Trophoblast cell (in vitro differentiated cells and primary cell): ENCODE results near the gene TMEM245.
A peak's percentile ranks its signal among the peaks of the same experiment; 100 is the strongest.

Experiments used
- DNase-seq, 2 donors: peaks; one replicate each; pipeline ENCODE4 v3.0.0-alpha.2; 2016
- H2AFZ ChIP-seq: 2 replicates; pipeline ENCODE4 v1.6.1; 2013; ENCODE audit warnings: low read length, moderate library complexity, mild to moderate bottlenecking; ENCODE audit not compliant: insufficient read depth, poor library complexity
- H2AK5ac ChIP-seq: 2 replicates; pipeline ENCODE4 v1.6.1; 2013; ENCODE audit warnings: mild to moderate bottlenecking, low read length
- H2BK120ac ChIP-seq: 2 replicates; pipeline ENCODE4 v1.6.1; 2013; ENCODE audit warnings: low read length, mild to moderate bottlenecking, moderate library complexity; ENCODE audit not compliant: insufficient read depth, poor library complexity
- H2BK12ac ChIP-seq: 2 replicates; pipeline ENCODE4 v1.6.1; 2013; ENCODE audit warnings: mild to moderate bottlenecking, low read length, moderate library complexity
- H2BK5ac ChIP-seq: 2 replicates; pipeline ENCODE4 v1.6.1; 2013; ENCODE audit warnings: low read length, low read depth, moderate library complexity, mild to moderate bottlenecking; ENCODE audit not compliant: poor library complexity
- H3K14ac ChIP-seq: 2 replicates; pipeline ENCODE4 v1.6.1; 2013; ENCODE audit warnings: mild to moderate bottlenecking, low read length
- H3K18ac ChIP-seq: 2 replicates; pipeline ENCODE4 v1.6.1; 2013; ENCODE audit warnings: mild to moderate bottlenecking, low read length
- H3K23ac ChIP-seq: 2 replicates; pipeline ENCODE4 v1.6.1; 2013; ENCODE audit warnings: low read length
- H3K27ac ChIP-seq: 2 replicates; pipeline ENCODE4 v1.5.1; 2013; ENCODE audit warnings: low read depth, mild to moderate bottlenecking, inconsistent platforms, low read length, moderate library complexity
- H3K27me3 ChIP-seq: 2 replicates; pipeline ENCODE4 v1.6.1; 2013; ENCODE audit warnings: inconsistent platforms, mild to moderate bottlenecking, low read length, moderate library complexity; ENCODE audit not compliant: insufficient read depth
- H3K36me3 ChIP-seq, 2 experiments: 1 replicate in 1 of 2; 2 replicates in 1 of 2; pipeline ENCODE4 v1.6.1; 2013; ENCODE audit warnings: low read length in 2 of 2, mild to moderate bottlenecking in 2 of 2, moderate library complexity in 1 of 2; ENCODE audit not compliant: insufficient read depth in 2 of 2, control insufficient read depth in 1 of 2
- H3K4ac ChIP-seq: 2 replicates; pipeline ENCODE4 v1.6.1; 2013; ENCODE audit warnings: low read depth, mild to moderate bottlenecking, low read length, moderate library complexity
- H3K4me1 ChIP-seq, 2 experiments: 1 replicate in 1 of 2; 2 replicates in 1 of 2; pipeline ENCODE4 v1.6.1; 2013; ENCODE audit warnings: low read length in 2 of 2, mild to moderate bottlenecking in 2 of 2, moderate library complexity in 1 of 2; ENCODE audit not compliant: insufficient read depth in 2 of 2, control insufficient read depth in 1 of 2
- H3K4me2 ChIP-seq: 2 replicates; pipeline ENCODE4 v1.6.1; 2013; ENCODE audit warnings: inconsistent platforms, mild to moderate bottlenecking, low read length, moderate library complexity
- H3K4me3 ChIP-seq: 2 replicates; pipeline ENCODE4 v1.5.1; 2013; ENCODE audit warnings: mild to moderate bottlenecking, low read depth, low read length, inconsistent platforms
- H3K79me1 ChIP-seq: one replicate; pipeline ENCODE4 v1.6.1; 2013; ENCODE audit warnings: low read length
- H3K79me2 ChIP-seq: 2 replicates; pipeline ENCODE4 v1.6.1; 2013; ENCODE audit warnings: low read length, mild to moderate bottlenecking; ENCODE audit not compliant: control insufficient read depth, insufficient read depth, poor library complexity
- H3K9ac ChIP-seq: 2 replicates; pipeline ENCODE4 v1.6.1; 2013; ENCODE audit warnings: mild to moderate bottlenecking, low read length
- H3K9me3 ChIP-seq: 2 replicates; pipeline ENCODE4 v1.6.1; 2013; ENCODE audit warnings: low read depth, mild to moderate bottlenecking, control low read depth, inconsistent platforms, low read length; ENCODE audit not compliant: insufficient read depth
- H4K12ac ChIP-seq: 2 replicates; pipeline ENCODE4 v1.6.1; 2013; ENCODE audit warnings: low read depth, mild to moderate bottlenecking, low read length, moderate library complexity
- H4K8ac ChIP-seq: 2 replicates; pipeline ENCODE4 v1.6.1; 2013; ENCODE audit warnings: low read depth, mild to moderate bottlenecking, low read length, moderate library complexity
- H4K91ac ChIP-seq: one replicate; pipeline ENCODE4 v1.6.1; 2013; ENCODE audit warnings: low read depth, mild to moderate bottlenecking, low read length, moderate library complexity
- WGBS: extraction: QIAGEN DNeasy Blood & Tissue Kit; methylation state at CpG from one replicate; pipeline ENCODE4 v1.1.7; 2013; ENCODE audit warnings: missing lambda C conversion rate; ENCODE audit not compliant: insufficient read length, insufficient coverage; ENCODE audit errors: extremely low coverage; 5-methylcytosine and 5-hydroxymethylcytosine counted together

The TMEM245 gene

DNA sequence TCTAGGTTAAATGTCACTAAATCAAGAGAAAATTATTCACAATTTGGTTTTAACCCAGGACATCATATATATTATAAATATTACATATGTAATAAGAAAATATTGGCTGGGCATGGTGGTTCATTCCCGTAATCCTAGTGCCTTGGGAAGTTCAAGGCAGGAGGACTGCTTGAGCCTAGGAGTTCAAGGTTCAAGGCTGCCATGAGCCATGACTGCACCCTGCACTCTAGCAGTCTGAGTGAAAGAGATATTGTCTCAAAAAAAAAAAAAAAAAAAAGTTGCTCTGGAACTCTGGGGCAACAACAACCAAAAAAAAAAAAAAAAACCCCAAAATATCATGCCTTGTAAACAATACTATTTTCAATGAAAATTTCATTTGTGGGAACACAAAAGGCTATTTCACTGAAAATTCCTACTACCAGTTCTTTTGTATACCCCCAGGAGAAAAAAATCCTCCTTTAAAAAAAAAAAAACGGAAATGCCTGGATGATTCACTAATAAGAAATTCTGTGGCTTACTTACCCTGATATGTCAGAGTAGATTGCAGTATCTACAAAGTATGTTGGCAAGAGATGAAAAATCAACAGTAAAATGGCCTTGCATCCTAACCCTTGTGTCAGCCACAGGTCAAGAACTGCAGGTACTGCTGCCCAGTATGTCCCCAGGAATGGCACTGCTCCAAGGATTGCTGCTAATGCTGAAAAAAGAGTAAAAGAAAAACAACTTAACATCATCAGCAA lies 83.9 kb downstream of the TMEM245 start:
- H3K4me2 ChIP-seq, result no peak overlapping the region
- H3K27me3 ChIP-seq, result no peaks in the 10 kb centered on the region
- peaks cover 9 to 11% of the 10 kb centered on the region in 2 experiments for H3K36me3 ChIP-seq
- no peak overlapping the region for H2BK120ac ChIP-seq
- no peak overlapping the region for H3K18ac ChIP-seq
- H2BK12ac ChIP-seq, result no peak overlapping the region
- H3K79me1 ChIP-seq, result no peaks in the 10 kb centered on the region
- H3K79me2 ChIP-seq, result no peaks in the 10 kb centered on the region
- no peak overlapping the region for H4K91ac ChIP-seq
- H3K9ac ChIP-seq, result no peak overlapping the region
- no peak overlapping the region for H2BK5ac ChIP-seq
- H3K4ac ChIP-seq, result no peak overlapping the region
- H2AK5ac ChIP-seq, result no peak overlapping the region
- H4K8ac ChIP-seq, result no peak overlapping the region
- no peaks in the 10 kb centered on the region for H3K9me3 ChIP-seq
- no peak overlapping the region for H2AFZ ChIP-seq
- H3K27ac ChIP-seq, result no peak overlapping the region
- no CpG with 5 or more reads among the region's 2 CpGs for WGBS
- peak; percentile 48 to 82 for DNase-seq
- no peak overlapping the region for H3K14ac ChIP-seq
- H3K4me3 ChIP-seq, result no peak overlapping the region
- no peaks in the 10 kb centered on the region for H3K4me1 ChIP-seq
- no peak overlapping the region for H4K12ac ChIP-seq
- no peak overlapping the region for H3K23ac ChIP-seq

DNA sequence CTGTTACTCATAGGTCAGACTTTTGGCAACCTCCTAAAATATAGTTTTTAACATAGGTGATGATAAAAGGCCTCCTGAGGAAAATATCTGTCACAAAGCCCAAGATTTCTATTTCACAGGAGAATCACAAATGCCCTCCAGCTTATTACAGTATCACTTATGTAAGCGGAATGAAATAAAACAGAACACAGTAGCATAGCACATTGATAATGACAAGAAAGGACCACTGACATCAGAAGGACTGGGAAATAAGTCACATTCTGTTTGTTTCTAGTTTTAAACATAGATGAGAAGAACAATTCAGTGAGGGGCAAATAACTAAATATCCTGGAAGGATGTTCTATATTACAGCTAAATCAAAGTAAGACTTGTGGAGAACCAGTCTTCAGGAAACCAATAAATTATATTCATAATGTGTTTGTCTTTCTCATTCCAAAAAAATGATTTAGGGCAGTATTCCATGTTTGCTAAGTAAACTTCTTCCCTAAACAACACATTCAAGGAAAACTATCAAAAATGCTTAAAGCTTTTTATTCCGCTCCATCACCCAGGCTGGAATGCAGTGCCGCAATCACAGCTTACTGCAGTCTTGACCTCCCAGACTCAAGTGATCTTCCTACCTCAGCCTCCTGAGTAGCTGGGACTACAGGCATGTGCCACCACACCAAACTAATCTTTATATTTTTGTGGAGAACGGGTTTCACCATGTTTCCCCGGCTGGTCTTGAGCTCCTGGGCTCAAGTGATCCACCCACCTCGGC lies 85.6 kb downstream of the TMEM245 start:
- Histone ChIP-seq H2BK5ac (no peak overlapping the region), H3K9me3 (no peaks in the 10 kb centered on the region), H2AK5ac (no peak overlapping the region), H3K9ac (no peak overlapping the region), H3K4me1 (no peaks in the 10 kb centered on the region), H2BK120ac (no peak overlapping the region), H3K4me3 (no peak overlapping the region), H3K36me3 (peaks cover 9 to 10% of the 10 kb centered on the region in 2 experiments), H2BK12ac (no peak overlapping the region), H3K27ac (no peak overlapping the region), H3K14ac (no peak overlapping the region), H4K91ac (no peak overlapping the region), H4K12ac (no peak overlapping the region), H3K4ac (no peak overlapping the region), H3K79me1 (no peaks in the 10 kb centered on the region), H2AFZ (no peak overlapping the region), H4K8ac (no peak overlapping the region), H3K23ac (no peak overlapping the region), H3K18ac (no peak overlapping the region), H3K4me2 (no peak overlapping the region), H3K79me2 (no peaks in the 10 kb centered on the region), H3K27me3 (no peaks in the 10 kb centered on the region)
- no CpG with 5 or more reads among the region's 6 CpGs for WGBS
- no peak for DNase-seq

DNA sequence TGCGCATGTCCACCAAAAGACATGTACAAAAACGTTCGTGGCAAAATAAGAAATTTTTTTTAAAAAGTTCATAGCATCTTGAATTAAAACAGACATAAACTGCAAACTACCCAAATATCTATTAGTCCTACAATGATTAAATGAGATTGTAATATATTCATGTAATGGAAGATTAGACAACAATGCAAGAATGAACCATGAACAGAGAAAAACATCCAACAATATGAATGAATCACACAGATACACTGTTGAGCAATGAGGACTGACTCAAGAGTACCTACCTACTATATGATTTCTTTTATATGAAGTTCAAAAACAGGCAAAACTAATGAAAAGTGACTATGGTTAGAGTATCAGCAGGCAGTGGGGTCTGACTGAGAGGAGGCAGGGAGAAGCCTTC lies 88.5 kb downstream of the TMEM245 start:
- H3K18ac ChIP-seq, result no peak overlapping the region
- H3K9ac ChIP-seq, result no peak overlapping the region
- DNase-seq, result no peak
- no peaks in the 10 kb centered on the region for H3K4me1 ChIP-seq
- no peak overlapping the region for H3K4me3 ChIP-seq
- no peak overlapping the region for H2BK12ac ChIP-seq
- H3K36me3 ChIP-seq, result peaks cover 9% of the 10 kb centered on the region in 2 experiments
- H3K23ac ChIP-seq, result no peak overlapping the region
- H3K79me1 ChIP-seq, result no peaks in the 10 kb centered on the region
- H4K8ac ChIP-seq, result no peak overlapping the region
- no peak overlapping the region for H3K4ac ChIP-seq
- H4K91ac ChIP-seq, result no peak overlapping the region
- H4K12ac ChIP-seq, result no peak overlapping the region
- no peak overlapping the region for H2BK120ac ChIP-seq
- no peak overlapping the region for H2AFZ ChIP-seq
- H2BK5ac ChIP-seq, result no peak overlapping the region
- no peaks in the 10 kb centered on the region for H3K27me3 ChIP-seq
- H3K4me2 ChIP-seq, result no peak overlapping the region
- H3K14ac ChIP-seq, result no peak overlapping the region
- no peak overlapping the region for H3K27ac ChIP-seq
- H3K9me3 ChIP-seq, result no peaks in the 10 kb centered on the region
- no peaks in the 10 kb centered on the region for H3K79me2 ChIP-seq
- H2AK5ac ChIP-seq, result no peak overlapping the region
- WGBS, result no CpG with 5 or more reads among the region's 3 CpGs

DNA sequence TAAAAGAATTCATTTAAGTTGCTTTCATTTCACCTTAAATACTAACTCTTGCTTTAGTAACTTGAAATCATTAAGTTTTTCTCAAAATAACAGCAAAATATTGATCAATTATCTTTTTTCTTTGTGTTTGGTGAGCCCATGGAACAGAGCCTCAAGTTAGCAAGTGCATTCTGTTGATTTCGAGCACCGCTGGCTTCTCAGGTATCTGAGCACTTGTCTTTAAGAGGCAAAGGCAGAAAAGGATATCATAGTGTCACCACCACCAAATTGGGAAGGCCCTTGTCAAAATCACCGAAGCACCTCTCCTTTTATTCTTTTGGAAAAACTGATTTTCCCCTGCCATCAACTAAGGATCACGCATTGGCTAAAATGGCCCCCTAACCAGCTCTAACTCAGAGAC lies 89.3 kb downstream of the TMEM245 start:
- no peak overlapping the region for H3K23ac ChIP-seq
- H2AK5ac ChIP-seq, result no peak overlapping the region
- peaks cover 5 to 7% of the 10 kb centered on the region in 2 experiments for H3K36me3 ChIP-seq
- H3K4me3 ChIP-seq, result no peak overlapping the region
- H4K91ac ChIP-seq, result no peak overlapping the region
- no peaks in the 10 kb centered on the region for H3K79me2 ChIP-seq
- no peak overlapping the region for H2AFZ ChIP-seq
- no peak overlapping the region for H4K8ac ChIP-seq
- H3K4me2 ChIP-seq, result no peak overlapping the region
- H2BK5ac ChIP-seq, result no peak overlapping the region
- no peaks in the 10 kb centered on the region for H3K27me3 ChIP-seq
- no peak overlapping the region for H3K18ac ChIP-seq
- H3K4me1 ChIP-seq, result no peaks in the 10 kb centered on the region
- no peak overlapping the region for H3K14ac ChIP-seq
- no peak overlapping the region for H3K4ac ChIP-seq
- H2BK120ac ChIP-seq, result no peak overlapping the region
- no CpG with 5 or more reads among the region's 4 CpGs for WGBS
- no peak overlapping the region for H4K12ac ChIP-seq
- H2BK12ac ChIP-seq, result no peak overlapping the region
- no peak overlapping the region for H3K9ac ChIP-seq
- H3K9me3 ChIP-seq, result no peaks in the 10 kb centered on the region
- no peak overlapping the region for H3K27ac ChIP-seq
- no peak for DNase-seq
- no peaks in the 10 kb centered on the region for H3K79me1 ChIP-seq
